ENCODE data around the gene KCNG2. TPM values are rescaled to one million over a fixed set of nuclear protein-coding genes. Genes with fewer than 3 reads are reported as not detected.
"Not testable (repeated sequence)": the region's sequence is repeated elsewhere in the genome, so short reads cannot be mapped to it uniquely, and the experiment has no call there.

Gene KCNG2, protein sequence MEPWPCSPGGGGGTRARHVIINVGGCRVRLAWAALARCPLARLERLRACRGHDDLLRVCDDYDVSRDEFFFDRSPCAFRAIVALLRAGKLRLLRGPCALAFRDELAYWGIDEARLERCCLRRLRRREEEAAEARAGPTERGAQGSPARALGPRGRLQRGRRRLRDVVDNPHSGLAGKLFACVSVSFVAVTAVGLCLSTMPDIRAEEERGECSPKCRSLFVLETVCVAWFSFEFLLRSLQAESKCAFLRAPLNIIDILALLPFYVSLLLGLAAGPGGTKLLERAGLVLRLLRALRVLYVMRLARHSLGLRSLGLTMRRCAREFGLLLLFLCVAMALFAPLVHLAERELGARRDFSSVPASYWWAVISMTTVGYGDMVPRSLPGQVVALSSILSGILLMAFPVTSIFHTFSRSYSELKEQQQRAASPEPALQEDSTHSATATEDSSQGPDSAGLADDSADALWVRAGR
- not detected for total RNA-seq

DNA sequence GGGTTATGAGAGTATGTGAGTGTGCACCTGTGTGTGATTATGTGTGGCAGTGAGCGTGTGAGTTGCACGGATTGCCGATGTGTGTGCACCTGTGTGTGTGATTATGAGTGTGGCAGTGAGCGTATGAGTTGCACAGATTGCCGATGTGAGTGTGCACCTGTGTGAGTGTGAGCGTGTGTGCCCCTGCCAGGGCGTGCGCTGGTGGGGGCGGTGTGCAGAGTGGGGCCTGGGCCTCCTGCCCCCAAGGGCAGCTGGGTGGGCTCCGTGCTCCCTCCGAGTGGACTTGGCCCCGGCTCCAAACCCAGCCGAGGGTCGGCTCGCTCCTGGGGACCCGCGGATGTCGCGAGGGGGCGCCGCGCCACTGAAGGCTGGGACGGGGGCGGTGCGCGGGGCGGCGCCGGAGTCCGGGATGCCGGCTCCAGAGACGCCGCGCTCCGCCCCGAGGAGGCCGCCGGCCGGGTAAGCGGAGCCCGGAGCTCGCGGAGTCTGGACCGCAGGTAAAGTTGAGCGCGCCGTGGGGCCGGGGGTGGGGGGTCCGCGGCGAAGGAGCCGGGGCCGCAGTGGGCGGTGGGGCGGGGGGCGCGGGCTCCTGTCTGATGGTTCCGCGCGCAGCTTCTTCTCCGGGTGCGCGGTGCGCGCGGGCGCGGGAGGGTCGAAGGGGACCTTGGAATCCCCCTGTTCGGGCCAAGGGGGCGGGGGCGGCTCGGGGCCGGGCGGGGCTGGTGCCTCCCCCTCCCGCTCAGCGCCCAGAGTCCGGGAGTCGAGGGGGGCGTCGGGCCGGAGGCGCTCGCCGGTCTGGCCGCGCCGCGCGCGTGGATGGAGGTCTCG, at the start of gene KCNG2:
KCNG2 (plus strand) TSS at position 421 of the 828 bp plus-strand sequence. CDS start 65,730 bp downstream, outside the sequence.
- DNase-seq: peak; percentile 82

DNA sequence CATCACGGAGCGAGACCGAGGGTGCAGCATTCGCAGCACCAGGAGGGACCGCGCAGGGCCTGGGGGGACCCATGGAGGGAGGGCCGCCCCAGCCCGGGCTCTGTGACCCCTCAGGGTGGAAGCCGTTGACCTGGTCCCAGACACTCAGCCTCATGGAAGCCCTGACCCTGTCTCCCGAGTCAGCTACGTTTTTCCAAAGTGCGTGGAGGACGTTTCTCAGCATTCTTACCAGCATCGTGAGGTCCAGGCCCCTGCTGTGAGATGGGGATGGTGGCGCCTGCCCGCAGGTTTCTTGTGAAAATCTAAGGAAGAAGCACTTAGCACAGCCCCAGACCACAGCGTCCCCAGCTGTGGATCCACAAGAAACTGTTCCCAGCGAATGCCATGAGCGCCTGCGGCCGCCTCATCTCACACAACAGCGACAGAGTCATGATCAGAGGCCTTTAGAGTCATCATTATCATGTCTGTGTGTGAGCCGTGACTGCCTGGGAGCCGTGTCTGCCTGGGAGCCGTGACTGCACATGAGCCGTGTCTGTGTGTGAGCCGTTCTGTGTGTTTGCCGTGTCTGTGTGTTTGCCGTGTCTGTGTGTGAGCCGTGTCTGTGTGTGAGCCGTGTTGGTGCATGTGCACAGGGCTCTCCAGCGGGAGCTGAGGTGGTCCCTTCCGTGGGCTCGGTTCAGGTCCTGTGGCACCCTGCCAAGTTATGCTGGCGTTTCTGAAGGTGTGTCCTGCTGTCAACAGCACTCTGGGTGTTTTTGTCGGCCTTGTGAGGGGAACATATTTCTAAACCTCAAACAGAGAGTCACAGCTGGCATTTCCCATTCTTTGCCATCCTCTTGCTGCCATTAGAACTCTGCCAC, 49.2 kb upstream of the KCNG2 start:
- no peak for DNase-seq

DNA sequence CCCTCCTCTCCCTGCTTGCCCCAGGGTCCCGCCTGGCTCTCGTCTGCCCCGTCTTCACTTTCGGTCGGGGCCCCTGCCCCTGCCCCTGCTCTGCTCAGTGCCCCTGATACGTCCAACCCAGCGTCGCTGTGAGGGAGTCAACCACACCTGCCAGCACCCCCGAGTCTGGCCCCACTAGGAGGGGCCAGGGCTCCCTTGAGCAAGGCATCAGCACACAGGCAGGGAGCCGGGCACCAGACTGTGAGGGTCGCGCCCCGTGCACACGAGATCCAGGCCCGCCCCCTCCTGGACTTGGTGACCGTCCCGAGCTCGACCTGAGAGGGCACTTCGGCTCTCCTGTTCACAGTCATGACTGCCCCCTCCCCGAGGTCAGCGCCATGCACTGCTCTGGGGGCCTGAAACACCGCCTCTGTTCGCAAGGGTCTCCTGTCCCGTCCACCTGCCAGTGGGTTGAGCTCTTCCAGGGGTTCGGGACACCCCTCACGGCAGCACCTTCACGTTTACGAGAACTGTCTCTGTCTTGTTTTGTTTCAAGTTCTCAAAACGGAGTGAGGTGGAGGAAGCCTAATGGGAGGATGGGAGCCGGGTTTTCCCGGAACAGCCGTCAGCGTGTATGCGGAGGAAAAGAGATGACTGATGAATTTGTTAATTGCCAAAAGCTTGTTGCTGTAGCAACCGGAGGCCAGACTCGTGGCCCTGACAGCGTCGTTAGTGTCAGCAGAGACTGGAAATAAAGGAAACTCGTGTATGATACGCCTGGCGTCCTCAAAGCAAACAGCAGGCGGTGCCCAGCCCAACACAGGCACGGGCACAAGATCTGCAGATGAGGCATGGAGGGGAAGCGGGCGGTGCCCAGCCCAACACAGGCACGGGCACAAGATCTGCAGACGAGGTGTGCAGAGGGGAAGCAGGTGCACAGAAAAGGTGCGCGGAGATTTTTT, 48.2 kb upstream of the KCNG2 start:
- DNase-seq: peak; percentile 66

DNA sequence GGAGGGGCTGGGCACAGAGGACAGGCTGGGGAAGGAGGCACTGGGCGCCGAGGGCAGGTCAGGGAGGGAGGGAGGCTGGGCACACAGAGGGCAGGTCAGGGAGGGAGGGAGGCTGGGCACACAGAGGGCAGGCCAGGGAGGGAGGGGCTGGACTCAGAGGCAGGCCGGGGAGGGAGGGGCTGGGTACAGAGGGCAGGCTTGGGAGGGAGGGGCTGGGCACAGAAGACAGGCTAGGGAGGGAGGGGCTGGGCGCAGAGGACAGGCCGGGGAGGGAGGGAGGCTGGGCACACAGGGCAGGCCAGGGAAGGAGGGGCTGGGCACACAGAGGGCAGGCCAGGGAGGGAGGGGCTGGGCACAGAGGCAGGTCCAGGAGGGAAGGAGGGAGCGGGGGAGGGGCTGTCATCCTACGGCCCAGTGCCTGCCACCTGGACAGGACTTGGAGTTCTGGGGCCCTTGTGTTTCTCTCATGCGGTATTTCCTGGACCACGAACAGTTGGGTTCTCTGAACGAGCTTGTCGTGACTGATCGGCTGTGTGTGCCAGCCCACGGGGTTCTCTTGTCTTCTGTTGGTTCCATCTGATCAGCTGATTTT, 46.7 kb upstream of the KCNG2 start:
- DNase-seq: no peak

DNA sequence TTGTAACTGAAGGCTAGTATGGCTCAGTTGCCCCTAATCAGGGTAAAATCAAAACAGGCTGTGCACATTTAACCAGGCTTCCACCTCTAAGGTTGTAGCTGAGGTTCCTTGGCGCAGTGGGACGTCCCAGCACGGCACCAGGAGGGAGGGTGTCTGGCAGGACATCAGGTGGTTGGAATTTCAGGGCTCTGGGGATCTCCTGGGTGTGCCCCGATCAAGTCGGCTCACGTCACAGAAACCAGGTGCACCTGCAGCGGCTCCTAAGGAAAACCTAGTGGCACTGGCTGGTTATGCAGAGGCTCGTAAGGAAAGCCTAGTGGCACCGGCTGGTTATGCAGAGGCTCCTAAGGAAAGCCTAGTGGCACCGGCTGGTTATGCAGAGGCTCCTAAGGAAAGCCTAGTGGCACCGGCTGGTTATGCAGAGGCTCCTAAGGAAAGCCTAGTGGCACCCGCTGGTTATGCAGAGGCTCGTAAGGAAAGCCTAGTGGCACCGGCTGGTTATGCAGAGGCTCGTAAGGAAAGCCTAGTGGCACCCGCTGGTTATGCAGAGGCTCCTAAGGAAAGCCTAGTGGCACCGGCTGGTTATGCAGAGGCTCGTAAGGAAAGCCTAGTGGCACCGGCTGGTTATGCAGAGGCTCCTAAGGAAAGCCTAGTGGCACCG, 45.7 kb upstream of the KCNG2 start:
- DNase-seq: not testable (repeated sequence)

DNA sequence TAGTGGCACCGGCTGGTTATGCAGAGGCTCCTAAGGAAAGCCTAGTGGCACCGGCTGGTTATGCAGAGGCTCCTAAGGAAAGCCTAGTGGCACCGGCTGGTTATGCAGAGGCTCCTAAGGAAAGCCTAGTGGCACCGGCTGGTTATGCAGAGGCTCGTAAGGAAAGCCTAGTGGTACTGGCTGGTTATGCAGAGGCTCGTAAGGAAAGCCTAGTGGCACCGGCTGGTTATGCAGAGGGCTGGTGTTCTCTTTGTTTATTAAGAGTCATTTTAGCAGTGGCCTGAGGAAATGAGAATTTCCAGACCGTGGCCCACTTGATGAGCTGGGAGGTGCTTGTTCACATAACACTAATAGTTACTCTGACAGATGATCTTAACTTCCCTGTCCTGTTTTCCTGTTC, 44.8 kb upstream of the KCNG2 start:
- not testable (repeated sequence) for DNase-seq

DNA sequence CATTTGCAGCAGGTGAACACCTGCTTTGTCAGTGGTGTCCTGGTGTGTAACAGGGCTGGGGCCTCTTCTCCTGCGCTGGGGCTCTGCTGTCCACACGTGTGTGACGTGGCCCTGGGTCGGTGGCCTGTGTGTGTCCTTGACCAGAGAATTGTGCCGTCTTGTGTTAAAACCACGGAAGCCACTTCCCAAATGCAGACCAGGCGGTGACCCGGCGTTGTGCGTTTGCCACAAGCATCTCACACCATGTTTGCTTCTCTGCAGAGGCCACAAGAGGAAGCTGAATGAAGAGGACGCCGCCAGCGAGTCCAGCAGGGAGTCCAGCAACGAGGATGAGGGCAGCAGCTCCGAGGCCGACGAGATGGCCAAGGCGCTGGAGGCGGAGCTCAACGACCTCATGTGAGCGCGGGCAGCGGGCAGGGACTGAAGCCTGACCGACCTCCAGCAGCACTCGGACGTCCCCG, 44.3 kb upstream of the KCNG2 start:
- DNase-seq: no peak

DNA sequence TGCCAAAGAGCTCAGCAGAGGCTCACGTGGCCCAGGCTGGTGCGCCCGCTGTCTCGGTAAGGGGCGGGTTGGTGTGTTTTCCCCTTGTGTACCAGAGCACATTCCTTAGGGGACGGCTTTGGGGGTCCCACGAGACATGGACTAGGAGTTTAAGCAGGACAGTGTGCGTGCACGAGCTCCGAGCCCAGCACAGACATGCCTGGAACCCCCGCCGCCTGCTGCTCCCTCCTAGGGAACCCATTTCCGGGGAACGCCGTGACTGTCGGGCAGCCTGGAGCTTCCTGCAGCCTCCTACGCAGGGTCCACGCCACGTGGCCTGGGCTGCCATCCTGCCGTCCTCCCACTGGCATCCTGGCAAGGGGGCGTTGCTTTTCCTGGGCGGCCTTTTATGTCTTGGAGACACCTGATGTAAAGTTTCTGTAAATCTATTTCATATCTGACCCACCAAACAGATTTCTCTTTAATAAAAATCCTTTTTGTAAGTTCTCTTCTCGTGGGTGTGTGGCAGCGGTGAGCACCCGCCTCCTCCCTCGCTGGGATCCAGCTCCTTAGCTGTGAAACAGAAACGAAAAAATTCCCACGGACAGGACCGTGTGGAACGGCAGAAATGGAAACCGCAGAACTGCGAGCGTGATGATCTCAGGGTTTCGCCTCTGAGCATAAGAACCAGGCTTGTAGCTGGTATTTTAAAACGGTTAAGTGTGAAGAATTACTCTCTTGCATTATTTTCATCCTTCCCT, 43.5 kb upstream of the KCNG2 start:
- no peak for DNase-seq

DNA sequence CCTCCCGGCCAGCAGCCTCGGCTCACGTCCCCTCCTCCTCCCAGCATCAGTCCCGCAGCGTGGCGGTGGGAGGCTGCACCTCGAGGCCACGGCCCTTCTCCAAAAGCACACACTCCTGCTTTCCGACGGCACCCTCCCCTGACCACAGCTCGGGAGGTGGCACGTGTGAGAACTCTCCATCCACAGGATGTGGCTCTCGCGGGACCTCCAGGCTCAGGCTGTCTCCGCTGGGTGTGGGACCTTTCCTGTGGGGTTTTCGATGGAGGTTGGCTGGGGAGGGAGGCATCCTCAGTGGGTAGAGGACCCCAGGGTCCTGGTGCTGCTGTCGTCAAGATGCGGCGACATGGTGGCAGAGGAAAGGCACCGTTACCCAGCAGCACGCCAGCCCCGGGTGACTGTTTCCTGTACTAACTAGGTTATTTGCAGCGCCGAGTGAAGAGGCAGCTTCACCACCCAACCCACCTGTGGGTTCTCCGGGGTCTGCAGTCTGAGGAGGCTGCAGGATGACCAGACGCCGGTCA, 42.8 kb upstream of the KCNG2 start:
- DNase-seq: no peak

DNA sequence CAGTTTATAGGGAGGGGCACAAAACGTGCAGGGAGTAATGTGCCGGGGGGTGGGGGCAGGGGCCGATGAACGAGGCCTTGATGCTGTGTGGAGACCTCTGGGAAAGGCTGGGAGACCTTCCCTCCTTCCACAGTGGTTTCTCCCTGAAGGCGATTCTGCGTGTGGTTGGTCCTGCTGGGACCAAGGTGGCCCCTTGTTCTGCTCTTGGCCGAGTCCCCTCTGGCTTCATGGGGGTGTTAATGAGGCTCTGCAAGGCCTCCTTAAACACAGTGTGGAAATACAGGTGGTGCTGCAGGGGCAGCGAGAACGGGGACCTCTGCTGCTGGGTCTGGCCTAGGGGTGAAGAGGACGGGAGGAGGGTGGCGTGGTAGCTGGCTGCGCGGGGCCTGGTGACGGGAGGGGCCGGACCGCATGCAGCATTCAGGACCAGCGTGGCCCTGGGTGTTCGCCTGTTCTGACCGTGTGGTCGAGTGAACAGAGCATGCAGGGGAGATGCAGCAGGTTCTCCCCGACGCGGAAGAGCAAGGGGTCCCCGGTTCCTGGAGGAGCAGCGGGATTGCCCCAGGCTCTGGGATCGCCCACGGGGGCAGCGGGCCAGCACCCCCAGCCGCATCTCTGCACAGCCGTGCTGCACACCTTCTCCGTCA, 42.1 kb upstream of the KCNG2 start:
- DNase-seq: no peak

DNA sequence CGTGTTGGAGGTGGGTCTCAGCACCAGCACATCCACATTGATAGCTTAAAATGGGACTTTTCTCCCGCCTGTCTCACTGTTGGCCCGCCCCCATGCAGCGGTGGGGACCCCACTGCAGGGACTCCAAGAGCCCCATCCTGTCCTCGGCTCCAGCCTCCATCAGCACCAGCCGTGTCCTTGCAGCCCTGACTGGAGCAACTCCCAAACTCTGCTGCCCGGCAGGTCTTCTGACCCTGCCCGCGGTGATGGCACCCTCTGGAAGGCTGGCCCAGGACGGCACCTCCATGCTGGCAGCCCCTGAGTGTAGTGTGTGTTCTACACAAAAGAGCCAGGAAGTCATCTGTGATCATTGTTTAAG, 41.6 kb upstream of the KCNG2 start:
- no peak for DNase-seq

DNA sequence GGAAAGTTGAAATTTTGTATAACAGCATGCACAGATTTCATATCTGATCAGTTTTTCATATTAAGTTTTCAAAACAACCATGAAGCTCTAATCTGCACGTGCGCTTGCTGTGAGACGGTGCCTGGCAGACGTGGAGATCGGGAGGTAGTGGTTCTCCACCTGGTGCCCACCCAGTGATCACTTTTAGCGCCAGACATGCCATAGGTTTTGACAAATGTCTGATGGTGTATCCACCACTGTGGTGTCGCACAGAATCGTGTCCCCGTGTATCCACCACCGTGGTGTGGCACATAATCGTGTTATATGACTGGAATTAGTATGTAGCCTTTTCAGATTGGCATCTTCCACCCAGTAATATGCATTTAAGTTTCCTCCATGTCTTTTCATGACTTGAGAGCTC, 40.9 kb upstream of the KCNG2 start:
- no peak for DNase-seq

DNA sequence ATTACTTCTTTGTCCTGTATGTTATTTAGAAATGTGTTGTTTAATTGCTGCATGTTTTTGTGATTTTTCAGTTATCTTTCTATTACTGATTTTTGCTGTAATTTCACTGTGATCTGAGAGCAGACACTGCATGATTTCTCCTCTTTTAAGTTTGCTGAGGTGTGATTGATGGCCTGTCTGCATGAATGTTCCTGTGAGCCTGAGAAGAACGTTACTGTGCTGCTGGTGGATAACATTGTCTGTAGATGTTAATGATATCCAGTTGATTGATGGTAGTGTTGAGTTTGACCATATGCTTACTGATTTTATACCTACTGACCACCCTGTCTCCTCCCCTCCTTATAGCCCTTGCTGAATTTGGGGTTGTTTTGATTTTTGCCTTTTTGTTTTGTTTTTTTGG, 37.4 kb upstream of the KCNG2 start:
- DNase-seq: no peak

DNA sequence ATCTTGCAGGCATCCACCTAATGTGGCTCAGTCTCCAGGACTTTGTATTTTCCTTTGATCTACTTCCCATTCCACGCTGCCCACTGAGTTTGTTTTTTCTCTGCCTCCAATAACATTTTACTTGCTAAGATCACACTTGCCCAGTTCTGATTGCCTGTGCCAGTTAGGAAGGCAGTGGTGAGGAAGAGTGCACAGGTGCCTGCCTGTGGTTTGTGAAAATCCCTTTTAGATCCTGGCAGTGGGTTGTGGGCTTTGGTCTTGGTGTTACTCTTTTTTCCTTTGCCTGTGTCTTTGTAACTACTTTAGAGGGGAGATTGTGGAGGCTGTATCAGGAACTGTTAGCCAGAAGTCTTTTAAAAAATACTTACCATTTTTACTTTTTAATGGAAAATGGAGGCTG, 36.9 kb upstream of the KCNG2 start:
- no peak for DNase-seq

DNA sequence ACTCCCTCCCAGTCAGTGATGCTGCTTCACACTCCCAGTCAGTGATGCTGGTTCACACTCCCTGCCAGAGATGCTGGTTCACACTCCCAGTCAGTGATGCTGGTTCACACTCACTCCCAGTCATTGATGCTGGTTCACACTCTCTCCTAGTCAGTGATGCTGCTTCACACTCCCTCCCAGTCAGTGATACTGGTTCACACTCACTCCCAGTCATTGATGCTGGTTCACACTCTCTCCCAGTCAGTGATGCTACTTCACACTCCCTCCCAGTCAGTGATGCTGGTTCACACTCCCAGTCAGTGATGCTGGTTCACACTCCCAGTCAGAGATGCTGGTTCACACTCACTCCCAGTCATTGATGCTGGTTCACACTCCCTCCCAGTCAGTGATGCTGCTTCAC, 34.3 kb upstream of the KCNG2 start:
- DNase-seq: no peak

DNA sequence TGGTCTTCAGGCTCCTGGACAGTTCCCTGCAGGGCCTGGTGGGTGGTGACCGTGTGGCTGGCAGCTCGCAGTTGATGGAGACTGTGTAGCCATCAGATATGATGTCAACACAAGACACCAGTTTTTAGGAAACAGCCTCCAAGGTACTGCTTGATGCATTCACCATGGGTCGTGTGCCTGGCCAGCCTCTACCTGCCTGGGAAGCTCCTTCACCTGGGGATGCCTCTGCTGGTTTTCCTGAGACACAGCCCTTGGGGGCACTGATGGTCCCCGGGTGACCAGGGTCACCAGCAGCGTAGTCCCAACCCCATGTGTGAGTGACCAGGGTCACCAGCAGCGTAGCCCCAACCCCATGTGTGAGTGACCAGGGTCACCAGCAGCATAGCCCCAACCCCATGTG, 33.6 kb upstream of the KCNG2 start:
- DNase-seq: no peak

DNA sequence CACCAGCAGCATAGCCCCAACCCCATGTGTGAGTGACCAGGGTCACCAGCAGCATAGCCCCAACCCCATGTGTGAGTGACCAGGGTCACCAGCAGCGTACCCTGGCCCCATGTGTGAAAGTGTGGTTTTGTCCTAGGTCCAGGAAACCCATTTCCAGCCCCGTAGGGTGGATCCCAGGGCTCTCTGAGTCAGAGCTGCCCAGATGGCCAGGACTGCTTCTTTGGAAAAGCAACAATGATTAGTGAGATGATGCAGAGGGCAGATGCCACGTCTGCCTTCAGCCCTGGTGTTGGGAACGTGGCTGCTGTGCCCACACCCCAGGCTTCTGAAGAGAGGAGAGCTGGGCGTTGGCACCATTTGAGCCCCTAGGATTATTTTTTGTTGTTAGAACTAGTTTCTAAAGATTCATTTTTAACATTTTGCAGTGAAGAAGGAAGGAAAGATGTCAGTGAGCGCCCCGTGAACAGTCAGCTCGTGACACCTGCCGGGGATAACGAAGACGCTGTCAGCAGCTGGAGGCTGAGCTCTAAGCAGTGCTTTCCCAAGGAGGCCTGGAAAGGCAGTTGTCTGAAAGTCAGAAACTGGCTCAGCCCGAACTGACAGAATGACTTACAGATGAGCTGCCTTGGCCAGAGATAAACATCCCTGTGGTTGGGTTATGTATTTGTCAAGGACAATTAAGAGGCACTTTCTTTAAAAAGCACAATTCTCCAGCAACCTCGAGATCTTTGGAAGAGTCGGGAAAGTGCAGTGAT, 32.1 kb upstream of the KCNG2 start:
- peak; percentile 84 for DNase-seq

DNA sequence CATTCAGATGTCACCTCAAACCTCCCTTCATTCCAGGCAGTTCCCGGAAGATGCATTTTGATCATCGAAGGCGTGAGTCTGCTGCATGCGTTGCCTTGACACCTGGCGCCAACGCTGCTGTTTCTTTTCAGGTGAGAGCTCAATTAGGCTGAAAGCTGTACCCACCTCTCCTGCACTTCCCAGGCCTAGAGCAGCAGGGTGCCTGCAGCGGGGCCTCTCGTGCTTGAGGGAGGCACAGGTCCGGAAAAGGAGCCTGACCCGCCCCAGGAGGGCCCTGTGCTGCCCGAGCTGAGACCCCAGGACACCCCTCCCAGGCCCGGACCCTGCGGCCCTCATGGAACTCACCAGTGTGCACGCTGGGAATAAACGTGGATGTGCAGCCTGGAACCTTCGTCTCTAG, 31.4 kb upstream of the KCNG2 start:
- no peak for DNase-seq
